Head of caudate nucleus (tissue), 42 donors: ENCODE measurements around the gene PPP1R13L.
"Not testable (repeated sequence)": the region's sequence is repeated elsewhere in the genome, so short reads cannot be mapped to it uniquely, and the experiment has no call there.

Source experiments
- DNase-seq, 42 donors: peaks; one replicate each; pipeline versions ENCODE4 v3.0.0 to v3.0.0-alpha.2; 2020 to 2021; ENCODE audit warnings: mixed read lengths in 7 of 42
- intact Hi-C: fragments of 100-400 bp; cut with DNase I; formaldehyde crosslinking; loops from one replicate; pipeline ENCODE4 v1.15.0; 2022

Gene PPP1R13L

GRCh38 chr19:45408830-45409556 lies 4.1 kb upstream of the PPP1R13L start:
- DNase-seq = no peak
- intact Hi-C loops = no loop called here

- intact Hi-C loops = no loop called here
Measured at GRCh38 chr19:45408121-45408520, 3.3 kb upstream of the PPP1R13L start.

GRCh38 chr19:45407585-45407984 lies 2.7 kb upstream of the PPP1R13L start:
- DNase-seq, intact Hi-C loops: not testable (repeated sequence)

More at GRCh38 chr19:45408121-45408520, 3.3 kb upstream of the PPP1R13L start:
- no peak for DNase-seq

GRCh38 chr19:45407091-45407375 lies 2.2 kb upstream of the PPP1R13L start:
- intact Hi-C loops = no loop called here

GRCh38 chr19:45406226-45407090 lies 1.6 kb upstream of the PPP1R13L start, which contains the start of gene POLR1G:
Gene POLR1G (plus strand): TSS chr19:45406644. CDS start chr19:45406697, 53 bp downstream.
- intact Hi-C loops = no loop called here

More at GRCh38 chr19:45407091-45407375, 2.2 kb upstream of the PPP1R13L start:
- DNase-seq = no peak

DNA sequence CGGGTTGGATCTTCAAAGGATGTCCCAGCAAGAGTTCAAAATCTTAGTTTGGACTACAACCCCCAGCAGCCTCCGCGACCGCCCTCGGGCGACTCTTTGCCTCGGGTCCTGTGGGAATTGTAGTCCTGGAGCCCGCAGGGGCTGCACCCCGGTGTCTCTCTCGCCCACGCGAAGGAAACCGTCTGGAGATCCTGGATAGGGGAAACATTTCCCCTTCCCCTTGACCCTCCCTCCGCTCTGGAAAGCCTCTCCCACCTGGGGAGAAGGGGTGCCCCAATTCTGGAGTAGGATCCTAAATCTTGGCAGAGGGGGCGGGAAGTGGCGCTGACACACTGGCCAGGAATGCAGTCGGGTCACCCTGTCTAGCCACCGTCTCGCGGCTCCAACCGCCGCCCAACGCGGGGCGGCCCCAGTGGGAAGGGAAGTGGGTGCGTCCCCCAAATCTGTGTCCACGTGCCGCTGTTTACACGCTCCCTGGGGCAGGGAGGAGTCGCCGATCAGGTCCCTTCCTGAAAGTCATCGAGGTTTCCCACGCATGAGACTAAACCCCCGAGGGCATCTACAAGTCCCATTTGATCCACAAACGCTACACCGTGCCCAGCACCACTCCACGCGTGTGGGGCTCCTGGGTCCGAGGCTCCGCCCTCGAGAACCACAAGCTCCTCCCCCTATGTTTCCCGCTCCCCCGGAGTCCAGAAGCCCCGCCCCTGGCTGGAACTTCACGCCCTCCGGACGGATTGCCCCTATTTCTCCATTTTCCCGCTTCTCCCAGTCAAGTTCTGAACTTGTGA lies 761 bp upstream of the PPP1R13L start:
- intact Hi-C loops = no loop called here
- peak; percentile 83 to 96 (median 92) for DNase-seq

More at GRCh38 chr19:45406226-45407090, 1.6 kb upstream of the PPP1R13L start, which contains the start of gene POLR1G:
- peak; percentile 74 to 94 (median 86) for DNase-seq

GRCh38 chr19:45403781-45404556 lies 900 bp downstream of the PPP1R13L start:
- no peak for DNase-seq
- intact Hi-C loops = no loop called here

DNA sequence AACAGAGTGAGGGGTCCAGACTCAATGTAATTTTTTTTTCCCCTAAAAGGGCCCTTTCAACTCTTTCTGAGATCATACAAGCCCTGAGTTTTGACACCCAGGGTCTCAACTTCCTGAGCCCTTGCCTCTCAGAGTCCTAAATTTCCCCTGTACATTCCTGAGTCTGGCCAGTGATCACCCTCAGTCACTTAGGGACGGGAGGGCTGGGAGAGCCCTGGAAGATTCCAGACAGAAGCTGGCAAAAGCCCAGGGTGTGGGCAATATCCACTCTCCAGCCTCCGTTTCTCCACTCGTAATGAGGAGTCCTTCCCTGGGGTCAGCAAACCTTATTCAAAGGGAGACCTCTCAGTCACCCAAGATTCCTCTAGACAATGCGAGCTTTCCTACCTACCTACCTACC lies 1.6 kb downstream of the PPP1R13L start:
- intact Hi-C loops = no loop called here
- DNase-seq = no peak

GRCh38 chr19:45402298-45403061 lies 2.4 kb downstream of the PPP1R13L start:
- peak in 1 of 42 donors; percentile 32 for DNase-seq
- intact Hi-C loops = no loop called here

GRCh38 chr19:45401815-45402214 lies 3.1 kb downstream of the PPP1R13L start:
- intact Hi-C loops = no loop called here

DNA sequence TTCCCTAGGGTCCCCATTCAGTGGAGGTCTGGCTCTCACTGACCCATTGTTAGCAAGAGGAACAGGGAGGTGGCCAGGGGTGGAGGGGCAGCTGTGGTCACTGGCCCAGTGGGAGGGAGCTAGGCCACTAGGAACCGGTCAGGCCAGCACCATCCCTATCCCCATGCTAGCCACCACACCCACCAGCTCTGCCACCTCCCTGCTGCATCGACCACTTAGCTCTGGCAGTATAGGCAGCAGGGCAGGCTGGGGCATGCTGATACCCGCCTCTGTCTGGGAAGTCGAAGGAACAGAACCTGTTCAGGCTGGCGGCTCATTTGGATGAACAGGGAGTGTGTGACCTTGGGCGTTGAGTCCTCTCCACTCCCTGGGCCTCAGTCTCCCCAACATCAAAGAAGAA lies 4.7 kb downstream of the PPP1R13L start:
- no peak for DNase-seq
- intact Hi-C loops = no loop called here

More at GRCh38 chr19:45401815-45402214, 3.1 kb downstream of the PPP1R13L start:
- DNase-seq = no peak

GRCh38 chr19:45395821-45396617 lies 8.8 kb downstream of the PPP1R13L start:
- DNase-seq = no peak
- intact Hi-C loops = no loop called here

- intact Hi-C loops = no loop called here
- no peak for DNase-seq
Measured at GRCh38 chr19:45391871-45392665, 12.8 kb downstream of the PPP1R13L start.

DNA sequence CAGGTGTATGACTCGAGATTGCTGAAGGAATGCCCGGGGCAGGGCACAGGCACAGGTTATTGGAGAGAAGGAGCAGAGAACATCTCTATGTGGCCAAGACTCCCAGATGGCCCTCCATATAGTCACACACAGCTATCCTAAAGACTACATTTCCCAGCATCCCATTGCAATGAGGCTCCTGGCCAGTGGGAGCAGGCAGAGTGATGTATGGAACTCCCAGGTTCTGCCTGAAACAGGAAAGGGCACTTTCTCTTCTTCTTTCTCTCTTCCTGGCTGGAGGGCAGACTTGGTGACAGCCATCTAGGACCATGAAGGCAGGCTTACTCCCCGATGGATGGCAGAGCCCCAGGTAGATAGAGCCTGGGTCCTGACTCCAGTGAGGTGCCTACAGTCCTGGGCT lies 13.5 kb downstream of the PPP1R13L start:
- no peak for DNase-seq
- intact Hi-C loops = no loop called here

DNA sequence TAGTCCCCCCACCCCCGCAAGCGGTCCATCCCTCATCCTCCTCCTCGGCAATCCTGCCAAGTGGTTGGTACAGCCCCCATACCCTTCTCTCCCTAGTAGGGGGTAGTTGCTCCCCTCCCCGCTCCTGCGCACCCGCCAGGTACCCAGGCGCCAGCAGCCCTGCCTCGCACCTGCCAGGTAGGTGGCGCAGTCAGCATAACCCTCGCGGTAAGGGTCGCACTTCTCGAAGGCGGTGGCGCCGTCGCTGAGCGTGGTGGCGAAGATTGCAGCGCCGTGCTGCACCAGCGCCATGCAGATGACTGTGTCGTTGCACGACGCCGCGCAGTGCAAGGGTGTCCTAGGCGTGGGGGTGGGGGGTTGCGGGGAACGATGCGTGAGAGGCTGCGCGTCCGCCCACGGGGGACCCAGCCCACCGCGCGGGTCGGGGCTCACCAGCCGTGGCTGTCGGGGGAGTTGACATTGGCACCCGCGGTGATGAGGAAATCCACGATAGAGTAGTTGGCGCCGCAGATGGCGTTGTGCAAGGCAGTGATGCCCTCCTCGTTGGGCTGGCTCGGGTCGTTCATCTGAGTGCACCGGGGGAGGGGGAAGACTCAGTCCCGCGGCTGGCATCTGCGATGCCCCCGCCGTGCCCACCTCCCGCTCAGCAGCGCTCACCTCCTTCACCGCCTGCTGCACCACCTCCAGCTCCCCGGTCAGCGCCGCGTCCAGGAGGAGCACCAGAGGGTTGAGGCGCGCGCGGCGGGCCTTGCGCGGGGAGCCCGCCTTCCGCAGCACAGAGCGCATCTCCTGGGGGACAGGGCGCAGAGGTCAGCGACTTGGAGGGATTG lies 19.3 kb downstream of the PPP1R13L start:
- intact Hi-C loops = no loop called here
- DNase-seq = no peak
